HG02798 (cell line): Measurements from ENCODE around the gene WWC2.

Experiments used
- ATAC-seq: cut with Tn5 transposase; IDR thresholded peaks from one replicate; pipeline ENCODE4 v1.9.1; 2021; ENCODE audit warnings: mild to moderate bottlenecking; ENCODE audit not compliant: unreplicated experiment, poor library complexity

Gene WWC2

DNA sequence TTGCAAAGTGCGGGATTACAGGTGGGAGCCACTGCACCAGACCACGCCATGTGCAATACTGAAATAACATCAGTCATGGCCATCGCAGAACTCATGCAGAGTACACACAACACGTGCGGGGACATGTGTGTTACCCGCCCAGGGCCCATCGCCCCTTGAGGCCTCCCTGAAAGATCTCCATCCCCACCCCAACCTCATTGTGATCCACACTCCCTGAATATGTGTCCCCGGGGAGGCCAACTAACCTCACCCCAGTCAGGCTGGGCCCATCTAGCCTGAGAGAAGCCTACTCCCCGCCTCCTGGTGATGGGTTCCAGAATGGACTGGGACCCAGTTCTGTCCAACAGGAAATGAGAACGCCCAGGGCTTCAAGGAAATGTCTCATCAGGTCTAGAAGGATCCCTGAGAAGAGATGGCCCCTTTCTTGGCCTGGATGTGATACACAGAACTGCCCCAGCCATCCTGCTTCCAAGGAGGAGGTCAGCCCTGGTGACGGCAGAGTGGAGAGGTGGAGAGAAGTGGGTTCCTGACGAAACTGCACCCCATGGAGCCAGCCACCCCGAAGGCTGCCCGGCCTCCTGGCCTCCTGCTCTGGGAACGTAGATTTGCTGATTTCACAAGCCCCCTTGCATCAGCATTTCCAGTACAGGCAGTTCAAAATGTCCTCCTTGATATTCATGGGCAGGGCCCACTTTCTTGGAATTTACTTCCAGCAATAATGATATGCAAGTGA is 245.6 kb downstream of the WWC2 start:
- ATAC-seq: no peak

DNA sequence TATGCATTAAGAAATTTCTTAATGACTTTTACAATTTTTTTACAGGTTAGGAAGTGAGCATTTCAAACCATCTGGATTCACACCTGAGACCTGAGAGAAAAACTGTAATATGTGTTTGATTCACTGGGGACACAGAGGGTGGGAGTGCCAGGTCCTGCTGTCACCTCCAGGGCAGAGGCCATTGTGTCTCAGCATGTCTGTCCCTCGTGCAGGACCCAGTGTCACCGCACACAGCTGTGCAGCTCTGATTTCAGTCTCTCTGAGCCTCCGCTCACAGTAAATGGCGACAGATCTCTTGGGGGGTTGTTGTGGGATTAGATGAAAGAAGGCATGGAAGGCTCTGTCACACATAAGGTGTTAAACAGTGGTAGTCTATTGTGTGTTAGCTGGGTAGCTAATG is 246.2 kb downstream of the WWC2 start:
- ATAC-seq: no peak

DNA sequence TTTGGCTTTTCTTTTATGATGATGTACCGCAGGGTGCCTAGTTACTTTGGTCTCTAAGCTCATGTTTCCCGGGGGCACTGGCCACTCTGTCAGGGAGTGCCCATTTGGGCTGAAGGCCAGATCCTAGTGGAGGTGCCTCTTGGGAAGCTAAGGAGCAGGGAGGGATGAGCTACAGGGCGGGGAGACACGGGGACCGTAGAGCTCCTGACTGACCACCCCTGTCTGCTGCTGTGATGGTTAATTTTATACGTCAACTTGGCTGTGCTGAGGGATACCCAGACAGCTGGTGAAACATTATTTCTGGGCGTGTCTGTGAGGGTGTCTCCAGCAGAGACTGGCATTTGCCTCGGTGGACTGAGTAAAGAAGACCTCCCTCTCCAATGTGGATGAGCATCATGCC is 248.1 kb downstream of the WWC2 start:
- ATAC-seq: no peak

DNA sequence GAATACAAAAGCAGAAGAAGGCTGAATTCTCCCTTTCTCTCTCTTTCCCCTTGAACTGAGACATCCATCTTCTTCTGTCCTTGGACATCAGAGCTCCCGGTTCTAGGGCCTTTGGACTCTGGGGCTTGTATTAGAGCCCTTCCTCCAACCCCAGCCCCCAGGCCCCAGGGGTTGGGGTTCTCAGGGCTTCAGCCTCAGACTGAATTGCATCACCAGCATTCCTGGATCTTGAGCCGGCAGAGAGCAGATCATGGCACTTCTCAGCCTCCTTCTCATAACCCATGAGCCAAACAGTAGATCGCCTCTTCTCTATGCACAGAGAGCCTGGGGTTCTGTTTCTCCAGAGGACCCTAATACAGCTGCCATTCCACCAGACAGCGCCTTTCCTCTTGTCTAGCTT is 248.5 kb downstream of the WWC2 start:
- ATAC-seq: no peak

DNA sequence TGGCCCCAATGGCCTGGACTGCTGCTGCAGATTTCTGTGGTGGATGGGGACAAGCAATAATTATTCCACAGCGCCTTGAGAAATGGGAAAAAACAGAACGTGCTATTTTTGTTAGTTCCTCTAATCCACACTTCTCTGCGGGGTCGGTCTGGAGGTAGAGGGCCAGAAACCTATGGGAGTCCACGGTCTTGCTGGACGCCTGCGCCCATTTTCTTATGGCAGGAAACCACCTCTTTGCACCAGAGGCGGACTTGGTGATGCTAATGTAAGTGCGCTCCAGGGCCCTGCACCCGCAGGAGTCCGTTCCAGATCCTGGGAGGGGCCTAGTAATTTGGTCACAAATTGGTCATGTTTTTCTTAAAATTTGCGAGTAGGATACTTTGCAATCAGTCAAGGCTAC is 249.1 kb downstream of the WWC2 start:
- no peak for ATAC-seq

DNA sequence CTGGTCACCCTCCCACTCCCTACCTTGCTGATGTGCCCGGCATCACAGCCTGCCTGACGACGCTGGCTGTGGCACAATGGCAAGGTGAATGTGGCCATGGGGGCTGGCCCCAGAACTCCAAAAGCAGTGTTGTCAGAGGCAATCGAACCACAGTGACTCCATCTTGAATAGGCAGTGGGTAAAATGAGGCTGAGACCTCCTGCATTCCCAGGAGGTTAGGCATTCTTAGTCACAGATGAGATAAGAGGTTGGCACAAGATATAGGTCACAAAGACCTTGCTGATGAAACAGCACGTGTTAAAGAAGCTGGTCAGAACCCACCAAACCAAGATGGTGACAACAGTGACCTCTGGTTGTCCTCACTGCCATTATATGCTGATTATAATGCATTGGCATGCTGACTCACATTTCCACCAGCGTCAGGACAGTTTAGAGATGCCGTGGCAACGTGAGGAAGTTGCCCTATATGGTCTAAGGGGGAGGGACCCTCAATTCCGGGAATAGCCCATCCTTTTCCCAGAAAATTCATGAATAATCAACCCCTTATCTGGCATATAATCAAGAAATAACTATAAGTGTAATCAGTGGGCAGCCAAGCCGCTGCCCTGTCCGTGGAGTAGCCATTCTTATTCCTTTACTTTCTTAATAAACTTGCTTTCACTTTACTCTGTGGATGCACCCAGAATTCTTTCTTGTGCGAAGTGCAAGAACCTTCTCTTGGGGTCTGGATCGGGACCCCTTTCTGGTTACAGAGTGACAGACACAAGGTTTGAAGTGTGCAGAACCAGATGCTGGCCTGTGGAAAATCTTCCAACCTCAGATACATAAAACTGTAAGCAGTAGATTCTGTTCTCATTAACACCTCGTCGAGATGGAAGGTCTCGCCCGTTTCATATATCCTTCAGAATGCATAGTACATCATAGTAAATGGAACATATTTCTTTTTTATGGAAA is 249.9 kb downstream of the WWC2 start:
- ATAC-seq: no peak

DNA sequence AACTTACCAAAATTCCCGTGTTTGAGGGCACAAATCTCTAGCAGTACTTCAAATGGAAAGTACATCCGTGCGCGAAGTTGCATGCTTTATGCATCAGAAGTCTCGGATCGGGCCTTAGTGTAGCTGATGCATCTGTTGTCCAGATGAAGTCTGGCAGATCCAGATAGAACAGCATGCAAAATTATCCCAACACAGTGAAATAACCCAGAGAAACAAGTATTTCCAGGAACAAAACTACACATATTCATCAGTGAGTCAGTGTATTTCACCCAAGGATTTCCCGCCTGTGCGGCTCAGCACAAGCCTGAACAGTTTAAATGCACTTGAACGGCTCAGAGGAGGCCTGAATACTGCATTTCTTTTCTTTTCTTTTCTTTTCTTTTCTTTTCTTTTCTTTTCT is 250.6 kb downstream of the WWC2 start:
- ATAC-seq: no peak

DNA sequence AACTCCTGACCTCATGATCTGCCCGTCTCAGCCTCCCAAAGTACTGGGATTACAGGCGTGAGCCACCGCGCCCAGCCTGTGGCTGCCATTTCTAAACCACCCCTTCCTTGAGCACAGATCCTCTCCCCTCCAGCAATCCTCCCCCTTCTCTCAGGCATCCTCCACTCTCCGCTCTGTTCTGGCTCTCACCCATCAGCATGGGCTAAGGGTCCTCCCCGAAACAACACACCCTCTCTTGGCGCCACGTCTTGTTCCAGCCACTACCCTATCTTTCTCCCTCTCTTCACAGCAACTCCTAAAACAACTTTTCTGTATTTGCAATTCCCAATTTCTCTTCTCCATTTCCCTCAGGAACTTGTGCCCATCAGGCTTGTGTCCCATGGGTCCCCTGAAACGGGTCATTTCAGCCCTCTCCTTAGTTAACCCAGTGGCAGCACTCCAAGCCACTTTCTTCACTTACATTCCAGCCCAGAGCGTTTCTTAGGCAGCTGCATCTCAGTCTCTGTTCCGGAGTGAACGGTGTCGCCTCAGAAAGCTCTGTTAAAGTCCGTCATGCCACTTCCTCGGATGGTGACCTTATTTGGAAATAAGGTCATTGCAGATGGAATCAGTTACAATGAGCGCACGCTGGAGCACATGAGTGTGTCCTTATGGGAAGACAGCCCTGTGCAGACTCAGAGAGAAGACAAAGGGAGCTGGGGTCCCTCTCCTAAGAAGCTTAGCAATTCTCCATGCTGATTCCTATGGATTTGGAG is 251.4 kb downstream of the WWC2 start:
- no peak for ATAC-seq

DNA sequence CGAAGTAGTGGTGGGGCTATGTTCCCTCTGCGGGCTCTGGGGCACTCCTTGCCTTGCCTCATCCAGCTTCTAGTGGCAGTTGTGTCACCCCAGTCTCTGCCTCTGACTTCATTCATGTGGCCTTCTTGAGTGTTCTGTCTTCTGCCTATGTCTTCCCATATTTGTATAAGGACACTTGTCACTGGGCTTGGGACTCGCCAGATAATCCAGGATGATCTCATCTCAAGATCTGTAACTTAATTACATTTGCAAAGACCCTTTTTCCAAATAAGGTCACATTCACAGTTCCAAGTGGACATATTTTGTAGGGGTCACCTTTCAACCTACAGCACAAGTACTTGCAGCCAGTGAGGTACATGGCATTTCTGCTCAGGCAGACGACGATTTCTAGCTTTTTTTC is 253.5 kb downstream of the WWC2 start:
- ATAC-seq: no peak

DNA sequence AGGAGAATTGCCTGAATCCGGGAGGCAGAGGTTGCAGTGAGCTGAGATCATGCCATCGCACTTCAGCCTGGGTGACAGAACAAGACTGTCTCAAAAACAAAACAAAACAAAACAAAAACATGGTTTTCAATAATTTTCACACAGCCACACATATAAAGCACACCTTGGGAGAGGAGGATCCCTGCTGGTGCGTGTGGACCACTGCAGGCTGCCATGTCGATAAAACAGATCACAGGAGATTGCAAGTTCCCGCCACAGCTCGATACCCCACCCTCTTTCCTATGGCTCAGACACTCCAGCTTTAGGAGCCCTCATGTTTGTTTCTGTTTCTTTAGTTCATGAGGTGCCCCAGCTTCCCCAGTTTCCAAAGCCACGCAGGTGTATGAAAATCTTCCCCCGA is 254.5 kb downstream of the WWC2 start:
- no peak for ATAC-seq

DNA sequence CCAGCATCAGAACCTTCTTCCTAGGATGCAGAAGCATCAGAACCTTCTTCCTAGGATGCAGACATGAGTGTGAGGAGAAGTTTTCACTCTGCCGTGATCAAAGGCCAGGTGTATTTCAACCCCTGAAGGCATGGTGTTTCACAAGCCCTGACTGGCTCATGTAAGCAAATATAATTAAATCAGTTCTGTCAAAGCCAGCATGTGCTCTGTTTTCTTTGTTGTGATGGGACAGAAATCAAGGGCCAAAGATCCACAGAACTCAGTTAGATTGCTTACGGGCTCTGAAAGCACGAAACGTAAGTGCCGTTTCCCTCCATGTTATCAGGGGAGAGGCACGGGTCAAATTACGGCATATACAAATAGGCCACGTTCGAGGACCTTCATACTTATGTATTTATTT is 255.2 kb downstream of the WWC2 start:
- ATAC-seq: no peak

DNA sequence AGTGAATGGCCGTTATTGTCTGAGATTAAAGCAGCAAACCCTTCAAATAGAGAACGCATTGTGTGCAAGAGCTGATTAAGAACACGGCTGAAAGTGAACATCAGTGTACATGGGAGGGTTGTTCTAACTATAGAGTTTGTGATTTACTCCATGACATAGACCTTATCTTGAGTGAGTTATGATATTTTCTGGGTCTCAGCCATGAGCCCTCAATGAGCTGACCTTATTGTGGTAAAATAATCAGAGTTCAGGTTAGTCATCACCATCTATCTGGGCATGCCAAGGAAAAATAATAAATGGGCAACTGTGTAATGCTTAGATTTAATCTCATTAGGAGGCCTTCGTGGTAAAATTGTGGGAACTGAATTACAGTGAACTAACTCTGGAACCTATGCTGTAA is 256.3 kb downstream of the WWC2 start:
- no peak for ATAC-seq

DNA sequence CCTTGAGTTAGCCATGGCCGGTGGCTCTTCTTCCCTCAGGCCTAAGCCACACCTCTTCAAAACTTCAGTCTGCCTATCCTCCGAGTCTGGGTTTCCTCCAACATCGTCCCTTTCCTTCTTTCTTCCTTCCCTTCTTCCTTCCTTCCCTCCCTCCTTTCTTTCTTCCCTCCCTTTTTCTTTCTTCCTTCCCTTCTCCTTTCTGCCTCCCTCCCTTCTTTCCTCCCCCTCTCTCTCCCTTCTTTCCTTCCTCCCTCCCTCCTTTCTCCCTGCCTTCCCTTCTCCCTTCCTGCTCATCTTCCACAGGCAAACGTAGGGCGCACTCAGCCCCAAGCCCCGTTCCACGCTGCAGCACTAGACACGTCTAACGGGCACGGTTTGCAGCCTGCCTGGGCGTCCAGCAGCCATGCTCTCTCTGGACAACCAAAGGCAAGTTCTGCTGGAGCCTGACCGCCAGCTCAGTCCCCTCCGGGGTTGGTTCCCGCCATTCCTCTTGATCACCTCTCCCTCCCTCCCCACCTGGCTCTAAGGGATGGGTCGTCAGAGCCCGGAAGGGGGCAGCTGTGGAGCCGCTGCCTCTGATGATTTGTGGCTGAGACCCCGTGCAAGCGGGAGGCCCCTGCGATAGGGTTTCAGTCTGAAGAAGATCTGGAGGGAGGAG is 257.2 kb downstream of the WWC2 start:
- no peak for ATAC-seq

DNA sequence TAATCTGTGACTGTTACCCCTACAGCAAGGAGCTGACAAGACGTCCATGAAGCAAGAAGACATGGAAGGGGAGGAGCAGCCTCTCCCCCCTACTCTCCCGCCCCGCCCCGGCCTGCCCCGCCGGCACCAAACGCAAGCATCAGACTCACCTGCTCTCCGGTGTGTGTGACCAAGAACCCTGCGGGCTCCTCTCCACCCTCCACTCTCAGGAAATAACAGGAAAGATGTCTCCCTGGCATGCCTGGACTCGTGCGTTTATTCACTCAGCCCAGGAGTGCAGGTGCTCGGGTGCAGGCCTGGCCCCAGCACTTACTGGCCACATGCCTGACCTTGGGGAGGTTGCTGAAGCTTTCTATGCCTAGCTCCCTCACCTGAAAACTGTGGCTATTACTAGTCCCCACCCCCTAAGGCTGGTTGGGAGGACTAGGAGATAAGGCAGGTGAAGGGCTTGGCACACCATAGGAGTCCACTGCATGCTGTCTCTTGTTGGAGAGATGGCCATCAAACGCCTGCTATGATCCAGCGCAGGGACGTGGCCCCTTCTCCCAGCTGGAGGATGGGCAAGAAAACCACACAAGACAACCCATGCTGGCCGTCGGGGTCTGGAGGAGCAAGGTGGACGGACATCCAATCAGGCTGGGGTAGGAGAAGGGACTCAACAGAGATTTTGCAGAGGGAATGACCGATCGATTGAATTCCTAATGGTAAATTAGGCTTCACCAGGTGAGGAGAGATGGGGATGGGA is 258.0 kb downstream of the WWC2 start:
- ATAC-seq: no peak

DNA sequence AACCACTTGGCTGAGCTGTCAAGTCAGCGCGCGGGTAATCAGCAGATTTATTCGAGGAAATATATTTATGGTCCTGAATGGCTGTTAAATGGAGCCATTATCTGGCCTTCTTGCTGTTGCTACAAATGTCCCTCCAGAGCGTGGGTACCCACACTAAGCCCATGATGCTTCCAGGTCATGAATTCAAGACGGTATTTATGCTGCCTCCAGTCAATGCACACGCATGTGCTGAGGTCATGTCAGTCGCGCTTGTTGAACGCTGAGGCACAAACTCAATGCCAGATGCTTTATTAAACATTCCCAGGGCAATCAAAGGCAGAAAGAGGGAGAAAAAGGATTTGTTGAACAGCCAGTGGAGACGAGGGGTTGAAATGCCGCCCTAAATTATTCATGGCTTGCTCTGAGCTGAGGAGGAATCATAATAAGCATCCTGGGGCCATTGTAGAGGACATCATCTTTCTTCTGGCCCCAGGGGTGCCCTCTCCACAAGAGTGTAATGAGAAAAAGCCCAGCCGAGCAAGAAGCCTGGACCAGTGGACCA is 259.2 kb downstream of the WWC2 start:
- no peak for ATAC-seq

DNA sequence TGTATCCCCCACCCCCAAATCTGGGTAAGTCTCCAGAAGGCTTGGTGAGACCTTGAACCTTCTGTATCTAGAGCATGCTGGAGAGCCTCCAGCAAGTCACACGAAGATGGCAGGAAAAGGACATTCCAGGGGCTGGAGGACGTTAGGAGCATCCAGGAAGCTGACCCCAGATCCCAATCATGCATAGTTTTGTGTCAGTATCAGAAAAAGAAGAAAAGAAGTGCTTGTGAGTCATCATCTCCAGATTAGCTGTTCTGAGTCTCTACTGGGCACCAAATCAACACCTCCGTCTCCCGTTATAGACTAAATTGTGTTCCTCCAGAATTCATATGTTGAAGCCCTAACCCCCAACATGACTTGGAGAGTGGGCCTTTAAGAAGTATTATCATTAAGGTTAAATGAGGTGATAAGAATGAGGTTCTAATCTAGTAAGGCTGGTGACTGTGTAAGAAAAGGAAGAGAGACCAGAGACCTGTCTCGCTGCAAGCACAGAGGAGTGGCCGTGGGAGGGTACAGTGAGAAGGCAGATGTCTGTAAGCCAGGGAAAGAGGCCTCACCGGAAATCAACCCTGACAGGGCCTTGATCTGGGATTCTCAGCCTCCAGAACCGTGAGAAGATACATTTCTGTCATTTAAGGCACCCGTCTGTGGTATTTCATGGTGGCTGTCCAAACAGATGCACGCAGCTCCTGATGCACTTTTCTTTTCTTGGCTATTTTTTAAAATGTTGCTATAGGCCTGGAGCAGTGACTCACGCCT is 261.3 kb downstream of the WWC2 start:
- ATAC-seq: no peak

DNA sequence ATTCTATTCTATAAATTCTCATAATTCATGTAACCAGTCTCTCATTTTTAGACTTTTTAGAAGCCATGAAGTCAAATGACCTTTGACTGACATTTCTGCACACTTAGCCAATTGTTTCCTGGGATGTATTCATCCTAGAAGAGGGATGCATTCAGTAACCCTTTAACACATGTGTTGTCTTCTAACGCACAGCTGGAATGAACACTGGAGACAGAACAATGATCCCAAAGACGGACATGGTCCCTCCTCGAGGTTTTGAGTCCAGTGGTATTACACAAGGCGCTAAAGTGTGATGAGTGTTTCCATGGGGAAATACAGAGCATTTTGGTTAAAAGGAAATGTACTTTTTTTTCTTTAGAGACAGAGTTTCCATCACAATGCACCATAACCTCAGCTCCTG is 263.0 kb downstream of the WWC2 start:
- no peak for ATAC-seq

DNA sequence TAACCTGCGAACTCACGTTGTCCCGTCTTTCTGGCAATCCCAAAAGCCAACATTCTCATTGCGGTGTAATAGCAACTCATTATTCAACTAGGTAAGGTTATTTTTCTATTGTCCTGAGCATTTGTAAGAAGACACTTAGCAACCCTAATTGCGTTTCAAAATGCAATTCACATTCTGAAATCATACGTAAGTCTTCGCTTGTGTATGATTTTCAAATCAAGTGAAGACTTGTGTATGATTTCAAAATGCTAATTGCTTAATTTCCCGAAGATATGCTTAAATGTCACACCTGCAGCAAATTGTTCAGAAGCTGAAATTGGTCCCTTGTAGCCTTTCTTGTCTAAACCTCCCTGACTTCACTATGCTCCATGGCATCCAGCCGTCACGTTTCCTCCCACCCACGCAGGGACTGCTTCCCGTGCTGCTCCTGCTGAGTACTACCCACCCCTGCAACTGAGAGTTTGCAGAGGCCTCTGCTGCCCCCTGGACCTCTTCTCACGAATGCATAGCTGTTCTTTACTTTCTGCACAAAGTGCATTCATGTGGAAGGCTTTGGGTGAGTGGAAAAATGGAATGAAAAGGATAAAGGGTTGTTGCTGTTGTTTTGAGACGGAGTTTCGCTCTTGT is 264.0 kb downstream of the WWC2 start:
- ATAC-seq: no peak
